K562 (cell line): Measurements from ENCODE around the gene ZNF200. TPM values are rescaled to one million over a fixed set of nuclear protein-coding genes. Genes with fewer than 3 reads are reported as not detected.

Source experiments
- ARID2 ChIP-seq: fragments of 450-650 bp; IDR thresholded peaks from 2 replicates; pipeline ENCODE4 v1.6.1; 2017; ENCODE audit warnings: antibody characterized with exemption, mild to moderate bottlenecking
- BCOR ChIP-seq: fragments of 450-650 bp; IDR thresholded peaks from 2 replicates; pipeline ENCODE4 v1.6.1; 2016
- CEBPB ChIP-seq: fragments of 450-650 bp; IDR thresholded peaks from 2 replicates; pipeline ENCODE4 v1.6.1; 2016; ENCODE audit warnings: missing genetic modification characterization, missing compliant biosample characterization
- CHAMP1 ChIP-seq: fragments of 450-650 bp; IDR thresholded peaks from 2 replicates; pipeline ENCODE4 v1.6.1; 2016; ENCODE audit warnings: mild to moderate bottlenecking
- CXXC5 ChIP-seq: fragments of 250-450 bp; sonication (Bioruptor Pico); IDR thresholded peaks from 2 replicates; pipeline ENCODE4 v1.8.0; 2022; ENCODE audit warnings: inconsistent platforms, mild to moderate bottlenecking, moderate library complexity
- DDX20 ChIP-seq: fragments of 450-650 bp; IDR thresholded peaks from 2 replicates; pipeline ENCODE4 v1.6.1; 2016; ENCODE audit warnings: missing genetic modification characterization, low read depth, mild to moderate bottlenecking, missing compliant biosample characterization, moderate library complexity
- HMGN3 ChIP-seq: IDR thresholded peaks from 2 replicates; pipeline ENCODE4 v1.6.1; 2011; ENCODE audit warnings: borderline replicate concordance, low read depth, mild to moderate bottlenecking, mixed read lengths, low read length; ENCODE audit not compliant: insufficient read length; ENCODE audit errors: extremely low read depth
- NKRF ChIP-seq: fragments of 450-650 bp; IDR thresholded peaks from 2 replicates; pipeline ENCODE4 v1.6.1; 2016; ENCODE audit warnings: borderline replicate concordance
- PHB2 ChIP-seq: fragments of 450-650 bp; IDR thresholded peaks from 2 replicates; pipeline ENCODE4 v1.6.1; 2017; ENCODE audit warnings: low read depth
- RBM14 ChIP-seq: fragments of 200-400 bp; formaldehyde crosslinking; IDR thresholded peaks from 2 replicates; pipeline ENCODE4 v1.6.1; 2018; ENCODE audit warnings: low read depth, mild to moderate bottlenecking, low read length, moderate library complexity, borderline replicate concordance; ENCODE audit not compliant: insufficient read depth
- TSC22D4 ChIP-seq: fragments of 450-650 bp; IDR thresholded peaks from 2 replicates; pipeline ENCODE4 v1.6.1; 2016; ENCODE audit warnings: missing genetic modification characterization, missing biosample characterization, control low read depth
- ZFX ChIP-seq: sonication (generic); formaldehyde crosslinking; IDR thresholded peaks from 2 replicates; pipeline ENCODE4 v1.8.0; 2022; ENCODE audit warnings: mild to moderate bottlenecking, missing genetic modification reagents, moderate library complexity
- ZNF121 ChIP-seq: sonication (generic); formaldehyde crosslinking; conservative IDR thresholded peaks from 2 replicates; pipeline ENCODE4 v1.8.0; 2022; ENCODE audit warnings: missing genetic modification reagents
- polyA plus RNA-seq, 8 experiments: library from polyadenylated mRNA; depleted of rRNA in 4 of 8; stranded (reverse) in 5 of 8; unstranded in 3 of 8; fragments of >200 nt; fragmentation: Nextera tagmentation in 2 of 8; fragmentation: Illumina TruSeq in 1 of 8; extraction: Ambion mirVana in 2 of 8; extraction: Trizol in 1 of 8; gene quantifications; 2 replicates each; pipeline versions ENCODE4 v1.2.1 to v1.2.3, GENCODE V29; 2011 to 2014; ENCODE audit warnings: inconsistent platforms in 1 of 8, missing spikeins in 1 of 8
- total RNA-seq, 7 experiments: library from RNA; depleted of rRNA in 6 of 7; stranded (reverse); fragments of >200 nt in 6 of 7; fragmentation: Illumina TruSeq in 2 of 7; extraction: Trizol in 2 of 7; gene quantifications; 2 replicates each; pipeline versions ENCODE4 v1.2.1 to v1.2.3, GENCODE V29; 2011 to 2021; ENCODE audit warnings: low replicate concordance in 1 of 7
- TF ChIP-seq, protein P1 (sequence below): fragments of 250-450 bp; sonication (Bioruptor Pico); IDR thresholded peaks from 2 replicates; pipeline ENCODE4 v1.4.0; 2020; ENCODE audit warnings: mild to moderate bottlenecking, moderate library complexity, borderline replicate concordance

ZNF200 gene
- total and polyA plus RNA-seq, 9 of the 15 experiments (the other 6 are each of a cell fraction or from before 2014, with no cell fraction given) = 4.8 to 14.5 (median 9.2) TPM

DNA sequence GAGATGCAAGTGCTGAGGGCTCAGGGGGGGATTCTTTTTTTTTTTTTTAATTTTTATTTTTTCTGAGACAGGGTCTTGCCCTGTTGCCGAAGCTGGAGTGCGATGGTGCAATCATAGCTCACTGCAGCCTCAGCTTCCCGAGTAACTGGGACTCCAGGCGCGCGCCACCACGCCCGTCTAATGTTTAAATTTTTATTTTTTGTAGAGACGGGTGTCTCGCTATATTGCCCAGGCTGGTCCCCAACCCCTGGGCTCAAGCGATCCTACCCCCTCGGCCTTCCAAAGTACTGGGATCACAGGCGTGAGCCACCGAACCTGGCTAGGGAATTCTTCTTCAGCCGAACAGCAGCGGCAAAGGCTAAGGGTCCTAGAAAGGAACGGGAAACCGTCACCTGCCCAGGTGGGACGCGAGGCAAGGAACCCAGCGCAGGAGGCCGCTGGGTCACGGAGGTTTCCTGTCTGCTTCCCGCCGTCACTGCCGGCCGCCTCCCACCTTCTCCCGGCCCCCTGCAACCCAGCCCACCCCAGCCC, 60.3 kb downstream of the ZNF200 start (continued):
- TF ChIP-seq, protein P1, sequence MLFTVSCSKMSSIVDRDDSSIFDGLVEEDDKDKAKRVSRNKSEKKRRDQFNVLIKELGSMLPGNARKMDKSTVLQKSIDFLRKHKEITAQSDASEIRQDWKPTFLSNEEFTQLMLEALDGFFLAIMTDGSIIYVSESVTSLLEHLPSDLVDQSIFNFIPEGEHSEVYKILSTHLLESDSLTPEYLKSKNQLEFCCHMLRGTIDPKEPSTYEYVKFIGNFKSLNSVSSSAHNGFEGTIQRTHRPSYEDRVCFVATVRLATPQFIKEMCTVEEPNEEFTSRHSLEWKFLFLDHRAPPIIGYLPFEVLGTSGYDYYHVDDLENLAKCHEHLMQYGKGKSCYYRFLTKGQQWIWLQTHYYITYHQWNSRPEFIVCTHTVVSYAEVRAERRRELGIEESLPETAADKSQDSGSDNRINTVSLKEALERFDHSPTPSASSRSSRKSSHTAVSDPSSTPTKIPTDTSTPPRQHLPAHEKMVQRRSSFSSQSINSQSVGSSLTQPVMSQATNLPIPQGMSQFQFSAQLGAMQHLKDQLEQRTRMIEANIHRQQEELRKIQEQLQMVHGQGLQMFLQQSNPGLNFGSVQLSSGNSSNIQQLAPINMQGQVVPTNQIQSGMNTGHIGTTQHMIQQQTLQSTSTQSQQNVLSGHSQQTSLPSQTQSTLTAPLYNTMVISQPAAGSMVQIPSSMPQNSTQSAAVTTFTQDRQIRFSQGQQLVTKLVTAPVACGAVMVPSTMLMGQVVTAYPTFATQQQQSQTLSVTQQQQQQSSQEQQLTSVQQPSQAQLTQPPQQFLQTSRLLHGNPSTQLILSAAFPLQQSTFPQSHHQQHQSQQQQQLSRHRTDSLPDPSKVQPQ (CRISPR knock-in tag) = no peak
- TF ChIP-seq PHB2 = no peak
- TF ChIP-seq ARID2 = no peak
- peak; percentile 55 for TF ChIP-seq CEBPB (tag)
- TF ChIP-seq HMGN3 = no peak
- TF ChIP-seq CHAMP1 = no peak
- peak; percentile 81 for TF ChIP-seq ZNF121 (CRISPR knock-in tag)
- peak; percentile 74 for TF ChIP-seq BCOR
- TF ChIP-seq ZFX (CRISPR knock-in tag) = peak; percentile 65
- 0 out of 2 replicates have a peak, but pooled peaks have one; percentile 10 for TF ChIP-seq NKRF
- TF ChIP-seq DDX20 = no peak
- no peak for TF ChIP-seq TSC22D4
- no peak for TF ChIP-seq RBM14
- TF ChIP-seq CXXC5 = 0 out of 2 replicates have a peak, but pooled peaks have one; percentile 1
